ENCODE data around the gene TULP4. TPM values are rescaled to one million over a fixed set of nuclear protein-coding genes. Genes with fewer than 3 reads are reported as not detected.

The TULP4 gene
- total RNA-seq, 1 experiment from 2014 or later: 64.6 TPM

DNA sequence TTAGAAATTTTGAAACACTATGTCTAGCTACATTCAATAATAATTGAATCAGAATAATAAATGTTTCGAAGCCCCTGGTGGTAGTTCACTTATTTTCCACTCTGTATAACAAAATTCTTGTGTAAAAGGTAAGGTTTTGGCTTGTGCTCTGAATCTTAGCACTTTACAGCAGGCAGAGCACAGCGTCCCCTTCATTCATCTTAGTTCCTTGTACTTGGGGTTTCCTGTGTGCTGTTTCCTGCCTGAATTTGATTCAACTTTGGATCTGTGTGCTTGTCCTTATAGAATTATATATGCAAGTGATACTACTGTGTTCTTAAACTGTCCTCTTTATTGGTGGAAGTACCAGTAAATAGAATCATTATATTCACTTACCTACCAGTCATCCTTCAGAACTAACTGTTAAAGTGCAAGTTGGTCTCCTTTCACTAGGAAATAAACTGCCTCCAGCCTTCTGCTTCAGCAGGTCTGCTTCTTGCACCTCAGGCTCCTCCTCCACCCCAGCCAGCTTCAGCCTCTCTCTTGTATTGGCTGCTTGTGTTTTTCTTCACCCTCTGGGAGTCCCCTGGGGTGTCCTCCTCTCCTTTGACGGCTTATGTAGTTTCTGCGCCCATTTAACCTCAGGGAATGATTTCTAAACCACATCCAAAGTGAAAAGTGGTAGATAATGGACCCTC is 28.8 kb upstream of the TULP4 start:
- no peaks in the 10 kb centered on the region for H3K27me3 ChIP-seq (ENCODE audit: insufficient read depth, low read length)
- H3K4me3 Mint-ChIP-seq: peak overlapping the region in 1 of 2 experiments; percentile 31; a peak in 2 of 5 replicates

More for the DNA sequence above, 28.8 kb upstream of the TULP4 start:
- no peaks in the 10 kb centered on the region for H4K20me1 ChIP-seq (ENCODE audit: control insufficient read depth, insufficient read depth, insufficient read length)
- no peak overlapping the region; the same call in 1 of the 2 replicates for H3K14ac ChIP-seq (ENCODE audit: insufficient read depth, low read length)
- Mint-ChIP-seq H3K27ac (peak overlapping the region; percentile 21 to 98 (median 85)), H3K4me1 (peaks cover 48 to 52% of the 10 kb centered on the region in 2 experiments), H3K36me3 (ENCODE audit: insufficient read depth in 1 of 3, low read depth in 3 of 3) (peaks cover 0 to 3% (median 0%) of the 10 kb centered on the region in 3 experiments; a peak in 1 of 7 replicates), H3K27me3 (ENCODE audit: low read depth) (no peaks in the 10 kb centered on the region), H3K9me3 (no peaks in the 10 kb centered on the region)
- peak overlapping the region; percentile 70; the same call in 1 of the 2 replicates for H3K4ac ChIP-seq (ENCODE audit: low read depth, low read length)
- H3K18ac ChIP-seq (ENCODE audit: insufficient read length, low read depth, low read length): peak overlapping the region; percentile 34
- no peak overlapping the region for H4K5ac ChIP-seq (ENCODE audit: insufficient read length, low read depth, low read length)
- no peak overlapping the region for H4K91ac ChIP-seq (ENCODE audit: insufficient read length, low read depth, low read length)
- TF ChIP-seq, protein P1, sequence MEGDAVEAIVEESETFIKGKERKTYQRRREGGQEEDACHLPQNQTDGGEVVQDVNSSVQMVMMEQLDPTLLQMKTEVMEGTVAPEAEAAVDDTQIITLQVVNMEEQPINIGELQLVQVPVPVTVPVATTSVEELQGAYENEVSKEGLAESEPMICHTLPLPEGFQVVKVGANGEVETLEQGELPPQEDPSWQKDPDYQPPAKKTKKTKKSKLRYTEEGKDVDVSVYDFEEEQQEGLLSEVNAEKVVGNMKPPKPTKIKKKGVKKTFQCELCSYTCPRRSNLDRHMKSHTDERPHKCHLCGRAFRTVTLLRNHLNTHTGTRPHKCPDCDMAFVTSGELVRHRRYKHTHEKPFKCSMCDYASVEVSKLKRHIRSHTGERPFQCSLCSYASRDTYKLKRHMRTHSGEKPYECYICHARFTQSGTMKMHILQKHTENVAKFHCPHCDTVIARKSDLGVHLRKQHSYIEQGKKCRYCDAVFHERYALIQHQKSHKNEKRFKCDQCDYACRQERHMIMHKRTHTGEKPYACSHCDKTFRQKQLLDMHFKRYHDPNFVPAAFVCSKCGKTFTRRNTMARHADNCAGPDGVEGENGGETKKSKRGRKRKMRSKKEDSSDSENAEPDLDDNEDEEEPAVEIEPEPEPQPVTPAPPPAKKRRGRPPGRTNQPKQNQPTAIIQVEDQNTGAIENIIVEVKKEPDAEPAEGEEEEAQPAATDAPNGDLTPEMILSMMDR (conservative IDR thresholded peaks at IDR 0.05): no peak; the same call in 2 of the 3 replicates
- H3K27ac ChIP-seq (ENCODE audit: insufficient read length, low read depth, low read length): peak overlapping the region; percentile 27
- H3K79me1 ChIP-seq (ENCODE audit: insufficient read depth, low read depth, low read length, poor library complexity, severe bottlenecking): peaks cover 4% of the 10 kb centered on the region
- peaks cover 6% of the 10 kb centered on the region; the same call in 1 of the 2 replicates for H3K4me1 ChIP-seq (ENCODE audit: insufficient read depth, low read length)
- no peaks in the 10 kb centered on the region for H3K9me3 ChIP-seq (ENCODE audit: control insufficient read depth, low read depth, low read length)
- H2BK12ac ChIP-seq (ENCODE audit: insufficient read length, low read depth, low read length): no peak overlapping the region
- no CpG with 5 or more reads among the region's 4 CpGs for WGBS (ENCODE audit: extremely low coverage, insufficient read length, low lambda C conversion rate)
- DNase-seq: peak; percentile 60
- H3K79me2 ChIP-seq (ENCODE audit: insufficient read depth, low read length): no peaks in the 10 kb centered on the region; the same call in 1 of the 2 replicates
- no peak overlapping the region for H3K56ac ChIP-seq (ENCODE audit: insufficient read length, low read depth, low read length)
- no peak overlapping the region for H2AFZ ChIP-seq (ENCODE audit: low read length)
- H3K23ac ChIP-seq (ENCODE audit: insufficient read length, low read depth, low read length): no peak overlapping the region
- H3K4me2 ChIP-seq (ENCODE audit: insufficient read depth, insufficient read length, low read length): peak overlapping the region; percentile 24
- H2BK120ac ChIP-seq (ENCODE audit: low read depth, low read length, poor library complexity, severe bottlenecking): peak overlapping the region; percentile 85
- no peak overlapping the region for H2BK5ac ChIP-seq (ENCODE audit: insufficient read length, low read length)
- no peak overlapping the region for H2AK5ac ChIP-seq (ENCODE audit: insufficient read length, low read length)
- no peak overlapping the region for H2BK15ac ChIP-seq (ENCODE audit: low read depth, low read length)
- H3T11ph ChIP-seq (ENCODE audit: low read length): peak overlapping the region; percentile 82
- no peaks in the 10 kb centered on the region for H3K23me2 ChIP-seq (ENCODE audit: insufficient read length, low read depth, low read length, poor library complexity, severe bottlenecking)
- peak overlapping the region; percentile 97 for H2BK20ac ChIP-seq (ENCODE audit: low read depth, low read length, poor library complexity, severe bottlenecking)
- no peak overlapping the region for H4K8ac ChIP-seq (replicated peaks; ENCODE audit: insufficient read length, low read depth, low read length)
- no peak overlapping the region for H3K9ac ChIP-seq (ENCODE audit: extremely low read depth, insufficient read length, low read length)

Measured in H9 (cell line).